WTC11 (cell line): Measurements from ENCODE around the gene LRRC1. TPM values are rescaled to one million over a fixed set of nuclear protein-coding genes. Genes with fewer than 3 reads are reported as not detected.

ENCODE experiments used
- ATAC-seq: fragments of 200-7000 bp; cut with Tn5 transposase; 2 replicates; pipeline ENCODE4 v1.10.0; 2021; ENCODE audit warnings: mild to moderate bottlenecking, moderate library complexity
- Bru-seq: library from RNA; stranded (reverse); fragments of 400-500 nt; gene quantifications from one replicate; lab custom pipeline; 2021; lab: Mats Ljungman, UMichigan
- CTCF ChIA-PET: fragments of 300-600 bp; sonication (Branson Sonifier 250); formaldehyde crosslinking; loops from one replicate; lab custom pipeline; 2021; ENCODE audit warnings: antibody characterized with exemption; lab: Charles Lee
- POLR2A ChIA-PET: fragments of 350-600 bp; sonication (Branson Sonifier 250); formaldehyde crosslinking; loops from one replicate; lab custom pipeline; 2021; ENCODE audit warnings: antibody characterized with exemption; lab: Charles Lee
- DNase-seq: peaks from one replicate; pipeline ENCODE4 v3.0.0; 2021; ENCODE audit warnings: low spot score
- H3K27ac Mint-ChIP-seq: 2 replicates; pipeline ENCODE4 v1.8.0; 2021; ENCODE audit warnings: mixed read lengths
- H3K27me3 Mint-ChIP-seq: 2 replicates; pipeline ENCODE4 v1.8.0; 2021; ENCODE audit warnings: low read depth, mild to moderate bottlenecking, moderate library complexity, mixed read lengths
- H3K36me3 Mint-ChIP-seq: 2 replicates; pipeline ENCODE4 v1.8.0; 2021; ENCODE audit warnings: mixed read lengths
- H3K4me1 Mint-ChIP-seq: 2 replicates; pipeline ENCODE4 v1.8.0; 2022; ENCODE audit warnings: mixed read lengths
- H3K4me3 Mint-ChIP-seq: 2 replicates; pipeline ENCODE4 v1.8.0; 2021; ENCODE audit warnings: mild to moderate bottlenecking, moderate library complexity, mixed read lengths
- H3K9me3 Mint-ChIP-seq: 2 replicates; pipeline ENCODE4 v1.8.0; 2021; ENCODE audit warnings: mixed read lengths
- ATF1 ChIP-seq: sonication (generic); formaldehyde crosslinking; IDR thresholded peaks from 2 replicates; pipeline ENCODE4 v1.8.1; 2023; ENCODE audit warnings: mild to moderate bottlenecking, moderate library complexity, missing genetic modification reagents
- CBFB ChIP-seq: sonication (generic); formaldehyde crosslinking; IDR thresholded peaks from 2 replicates; pipeline ENCODE4 v1.8.1; 2022; ENCODE audit warnings: mild to moderate bottlenecking, low read depth, missing genetic modification reagents
- EMX1 ChIP-seq: fragments of 250-450 bp; sonication (Bioruptor Pico); IDR thresholded peaks from 2 replicates; pipeline ENCODE4 v1.8.0; 2021; ENCODE audit warnings: mild to moderate bottlenecking
- FOXJ3 ChIP-seq: sonication (generic); formaldehyde crosslinking; IDR thresholded peaks from 2 replicates; pipeline ENCODE4 v1.9.0; 2021; ENCODE audit warnings: missing genetic modification reagents, mild to moderate bottlenecking, borderline replicate concordance
- HMGA2 ChIP-seq: fragments of 250-450 bp; sonication (Bioruptor Pico); IDR thresholded peaks from 2 replicates; pipeline ENCODE4 v1.4.0; 2021; ENCODE audit warnings: mild to moderate bottlenecking, moderate library complexity
- MYBL2 ChIP-seq: sonication (generic); formaldehyde crosslinking; IDR thresholded peaks from 2 replicates; pipeline ENCODE4 v1.8.1; 2023; ENCODE audit warnings: mild to moderate bottlenecking, moderate library complexity, missing genetic modification reagents
- NFATC4 ChIP-seq: fragments of 250-450 bp; sonication (Bioruptor Pico); IDR thresholded peaks from 2 replicates; pipeline ENCODE4 v1.9.0; 2021; ENCODE audit warnings: mild to moderate bottlenecking
- NR2C2 ChIP-seq: sonication (generic); formaldehyde crosslinking; IDR thresholded peaks from 2 replicates; pipeline ENCODE4 v1.8.0; 2022; ENCODE audit warnings: mild to moderate bottlenecking, missing genetic modification reagents
- NR3C1 ChIP-seq: sonication (generic); formaldehyde crosslinking; conservative IDR thresholded peaks from 2 replicates; pipeline ENCODE4 v1.8.1; 2023; ENCODE audit warnings: low read depth, mild to moderate bottlenecking, missing genetic modification reagents
- SMAD3 ChIP-seq: sonication (generic); formaldehyde crosslinking; IDR thresholded peaks from 2 replicates; pipeline ENCODE4 v1.8.0; 2022; ENCODE audit warnings: missing genetic modification reagents, mild to moderate bottlenecking, borderline replicate concordance
- SOX15 ChIP-seq: fragments of 250-450 bp; sonication (Bioruptor Pico); IDR thresholded peaks from 2 replicates; pipeline ENCODE4 v1.9.0; 2021; ENCODE audit warnings: mild to moderate bottlenecking
- SP1 ChIP-seq: sonication (generic); formaldehyde crosslinking; conservative IDR thresholded peaks from 2 replicates; pipeline ENCODE4 v1.8.1; 2022; ENCODE audit warnings: missing genetic modification reagents
- ZNF121 ChIP-seq: sonication (generic); formaldehyde crosslinking; IDR thresholded peaks from 2 replicates; pipeline ENCODE4 v1.8.0; 2023; ENCODE audit warnings: missing genetic modification reagents
- ZNF396 ChIP-seq: fragments of 250-450 bp; sonication (Bioruptor Pico); IDR thresholded peaks from 2 replicates; pipeline ENCODE4 v1.8.0; 2021; ENCODE audit warnings: mild to moderate bottlenecking, moderate library complexity, borderline replicate concordance
- ZNF671 ChIP-seq: fragments of 250-450 bp; sonication (Bioruptor Pico); IDR thresholded peaks from 2 replicates; pipeline ENCODE4 v1.8.0; 2021; ENCODE audit warnings: mild to moderate bottlenecking
- long read RNA-seq, 3 experiments: library from RNA in 1 of 3; library from capped mRNA in 1 of 3; library from polyadenylated mRNA in 1 of 3; unstranded in 2 of 3; stranded (forward) in 1 of 3; transcript quantifications; one replicate each; pipeline ENCODE4 v2.0.0, GENCODE V29; 2021
- total RNA-seq: library from RNA; stranded (reverse); gene quantifications from 3 replicates; pipeline ENCODE4 v1.2.3, GENCODE V29; 2021
- TF ChIP-seq, protein P1 (sequence below): sonication (generic); formaldehyde crosslinking; IDR thresholded peaks from 2 replicates; pipeline ENCODE4 v1.8.1; 2022; ENCODE audit warnings: mild to moderate bottlenecking, missing genetic modification reagents, moderate library complexity, borderline replicate concordance
- TF ChIP-seq, protein P2 (sequence below): sonication (generic); formaldehyde crosslinking; IDR thresholded peaks from 2 replicates; pipeline ENCODE4 v1.8.0; 2022; ENCODE audit warnings: mild to moderate bottlenecking, missing genetic modification reagents
- TF ChIP-seq, protein P3 (sequence below): sonication (generic); formaldehyde crosslinking; IDR thresholded peaks from 2 replicates; pipeline ENCODE4 v1.8.1; 2022; ENCODE audit warnings: low read depth, mild to moderate bottlenecking, moderate library complexity, missing genetic modification reagents, borderline replicate concordance
- TF ChIP-seq, protein P4 (sequence below): fragments of 250-450 bp; sonication (Bioruptor Pico); conservative IDR thresholded peaks from 2 replicates; pipeline ENCODE4 v1.9.0; 2021; ENCODE audit warnings: mild to moderate bottlenecking
- TF ChIP-seq, protein P5 (sequence below): sonication (generic); formaldehyde crosslinking; IDR thresholded peaks from 2 replicates; pipeline ENCODE4 v1.8.1; 2023; ENCODE audit warnings: mild to moderate bottlenecking, missing genetic modification reagents, moderate library complexity
- TF ChIP-seq, protein P6 (sequence below): sonication (generic); formaldehyde crosslinking; IDR thresholded peaks from 2 replicates; pipeline ENCODE4 v1.8.1; 2022; ENCODE audit warnings: missing genetic modification reagents, borderline replicate concordance
- TF ChIP-seq, protein P7 (sequence below): sonication (generic); formaldehyde crosslinking; conservative IDR thresholded peaks from 2 replicates; pipeline ENCODE4 v1.8.1; 2022; ENCODE audit warnings: mild to moderate bottlenecking, missing genetic modification reagents
- TF ChIP-seq, protein P8 (sequence below): sonication (generic); formaldehyde crosslinking; IDR thresholded peaks from 2 replicates; pipeline ENCODE4 v1.8.1; 2023; ENCODE audit warnings: mild to moderate bottlenecking, missing genetic modification reagents, moderate library complexity
- TF ChIP-seq, protein P9 (sequence below): sonication (generic); formaldehyde crosslinking; IDR thresholded peaks from 2 replicates; pipeline ENCODE4 v1.8.0; 2023; ENCODE audit warnings: missing genetic modification reagents
- TF ChIP-seq, protein P10 (sequence below): sonication (generic); formaldehyde crosslinking; IDR thresholded peaks from 2 replicates; pipeline ENCODE4 v1.8.0; 2022; ENCODE audit warnings: mild to moderate bottlenecking, missing genetic modification reagents

LRRC1 gene
- 12.6 to 13.2 TPM (median 12.7 TPM) in 3 replicates for total RNA-seq
- percentile 71 among the genes with signal in this experiment for Bru-seq, nascent RNA
- long read RNA-seq, experiment 1, transcript LRRC1-202 (14 exons, 3,180 nt) = major isoform, 101 of 123 reads
- long read RNA-seq, experiment 1, partial matches to known transcripts = 1 of 123 reads
- long read RNA-seq, experiment 1, other reads (novel, unspliced or antisense) = 17 of 123 reads
- long read RNA-seq, experiment 2, transcript LRRC1-202 (14 exons, 3,180 nt) = major isoform, 12 of 24 reads
- long read RNA-seq, experiment 2, partial matches to known transcripts = 5 of 24 reads
- long read RNA-seq, experiment 2, other reads (novel, unspliced or antisense) = 7 of 24 reads
- long read RNA-seq, experiment 3, partial matches to known transcripts = 1 of 3 reads
- long read RNA-seq, experiment 3, other reads (novel, unspliced or antisense) = 2 of 3 reads

DNA sequence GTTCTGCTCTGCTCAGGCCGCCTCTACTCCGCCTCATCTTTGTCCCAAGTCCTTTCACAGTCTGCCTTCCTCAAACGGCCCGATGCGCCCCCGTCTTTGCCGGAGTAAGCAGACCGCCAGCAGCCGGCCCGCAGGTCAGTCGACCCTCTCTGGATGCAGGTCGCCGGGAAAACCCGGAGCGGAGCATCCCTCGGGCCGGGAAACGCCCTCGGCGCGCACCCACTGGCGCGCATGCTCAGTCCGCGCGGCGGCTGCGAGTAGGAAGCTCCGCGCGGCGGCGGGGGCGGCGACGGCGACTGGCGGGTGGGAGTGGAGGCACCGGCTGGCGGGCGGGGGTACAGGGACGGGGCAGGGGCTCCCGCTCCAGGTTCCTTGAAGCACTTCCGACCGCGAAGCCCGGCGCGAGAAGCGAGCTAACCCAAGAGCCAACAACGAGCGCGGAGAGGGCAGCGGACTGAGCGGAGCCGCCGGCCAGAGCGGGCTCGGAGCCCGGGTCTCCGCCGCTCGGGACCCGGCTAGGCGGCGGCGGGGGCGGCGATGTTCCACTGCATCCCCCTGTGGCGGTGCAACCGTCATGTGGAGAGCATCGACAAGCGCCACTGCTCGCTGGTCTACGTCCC lies at the start of gene LRRC1:
Gene LRRC1 (plus strand): TSS at position 286 of the 620 bp plus-strand sequence. CDS start 252 bp downstream, at position 538.
- Mint-ChIP-seq H3K4me1 (peaks cover 30% of the 10 kb centered on the region), H3K36me3 (peaks cover 9% of the 10 kb centered on the region), H3K9me3 (peaks cover 12% of the 10 kb centered on the region), H3K27ac (peak within 1 kb of the TSS; percentile 98), H3K4me3 (peak within 1 kb of the TSS; percentile 95), H3K27me3 (peaks cover 20% of the 10 kb centered on the region)
- DNase-seq (peak; percentile 96), ATAC-seq (peak; percentile 66)
- CTCF ChIA-PET = interaction anchor here (0.6 to 5.0 kb wide), 14 partner anchors 11 to 447 kb away, joined by 3 to 51 read pairs (median 6); no protein-coding TSS in a partner anchor
- POLR2A ChIA-PET = interaction anchor here (0.6 to 1.9 kb wide), 9 partner anchors 14 to 1113 kb away, joined by 3 to 11 read pairs (median 4); no protein-coding TSS in a partner anchor
- TF ChIP-seq FOXJ3 (CRISPR knock-in tag) (no peak), CBFB (CRISPR knock-in tag) (peak; percentile 46; the same call in 1 of the 2 replicates), NR2C2 (no peak), SP1 (CRISPR knock-in tag) (no peak; the same call in 1 of the 2 replicates), SOX15 (CRISPR knock-in tag) (no peak), ATF1 (CRISPR knock-in tag) (no peak), MYBL2 (CRISPR knock-in tag) (peak; percentile 57; the same call in 1 of the 2 replicates), NR3C1 (no peak), NFATC4 (CRISPR knock-in tag) (no peak), ZNF121 (CRISPR knock-in tag) (no peak), SMAD3 (CRISPR knock-in tag) (peak; percentile 74; the same call in 1 of the 2 replicates), EMX1 (CRISPR knock-in tag) (no peak), ZNF396 (CRISPR knock-in tag) (no peak), ZNF671 (CRISPR knock-in tag) (no peak), HMGA2 (no peak)
- TF ChIP-seq, protein P1, sequence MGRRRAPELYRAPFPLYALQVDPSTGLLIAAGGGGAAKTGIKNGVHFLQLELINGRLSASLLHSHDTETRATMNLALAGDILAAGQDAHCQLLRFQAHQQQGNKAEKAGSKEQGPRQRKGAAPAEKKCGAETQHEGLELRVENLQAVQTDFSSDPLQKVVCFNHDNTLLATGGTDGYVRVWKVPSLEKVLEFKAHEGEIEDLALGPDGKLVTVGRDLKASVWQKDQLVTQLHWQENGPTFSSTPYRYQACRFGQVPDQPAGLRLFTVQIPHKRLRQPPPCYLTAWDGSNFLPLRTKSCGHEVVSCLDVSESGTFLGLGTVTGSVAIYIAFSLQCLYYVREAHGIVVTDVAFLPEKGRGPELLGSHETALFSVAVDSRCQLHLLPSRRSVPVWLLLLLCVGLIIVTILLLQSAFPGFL = no peak
- TF ChIP-seq, protein P2, sequence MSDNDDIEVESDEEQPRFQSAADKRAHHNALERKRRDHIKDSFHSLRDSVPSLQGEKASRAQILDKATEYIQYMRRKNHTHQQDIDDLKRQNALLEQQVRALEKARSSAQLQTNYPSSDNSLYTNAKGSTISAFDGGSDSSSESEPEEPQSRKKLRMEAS (CRISPR knock-in tag) = no peak; the same call in 1 of the 2 replicates
- TF ChIP-seq, protein P3, sequence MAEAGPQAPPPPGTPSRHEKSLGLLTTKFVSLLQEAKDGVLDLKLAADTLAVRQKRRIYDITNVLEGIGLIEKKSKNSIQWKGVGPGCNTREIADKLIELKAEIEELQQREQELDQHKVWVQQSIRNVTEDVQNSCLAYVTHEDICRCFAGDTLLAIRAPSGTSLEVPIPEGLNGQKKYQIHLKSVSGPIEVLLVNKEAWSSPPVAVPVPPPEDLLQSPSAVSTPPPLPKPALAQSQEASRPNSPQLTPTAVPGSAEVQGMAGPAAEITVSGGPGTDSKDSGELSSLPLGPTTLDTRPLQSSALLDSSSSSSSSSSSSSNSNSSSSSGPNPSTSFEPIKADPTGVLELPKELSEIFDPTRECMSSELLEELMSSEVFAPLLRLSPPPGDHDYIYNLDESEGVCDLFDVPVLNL (CRISPR knock-in tag) = no peak
- TF ChIP-seq, protein P4, sequence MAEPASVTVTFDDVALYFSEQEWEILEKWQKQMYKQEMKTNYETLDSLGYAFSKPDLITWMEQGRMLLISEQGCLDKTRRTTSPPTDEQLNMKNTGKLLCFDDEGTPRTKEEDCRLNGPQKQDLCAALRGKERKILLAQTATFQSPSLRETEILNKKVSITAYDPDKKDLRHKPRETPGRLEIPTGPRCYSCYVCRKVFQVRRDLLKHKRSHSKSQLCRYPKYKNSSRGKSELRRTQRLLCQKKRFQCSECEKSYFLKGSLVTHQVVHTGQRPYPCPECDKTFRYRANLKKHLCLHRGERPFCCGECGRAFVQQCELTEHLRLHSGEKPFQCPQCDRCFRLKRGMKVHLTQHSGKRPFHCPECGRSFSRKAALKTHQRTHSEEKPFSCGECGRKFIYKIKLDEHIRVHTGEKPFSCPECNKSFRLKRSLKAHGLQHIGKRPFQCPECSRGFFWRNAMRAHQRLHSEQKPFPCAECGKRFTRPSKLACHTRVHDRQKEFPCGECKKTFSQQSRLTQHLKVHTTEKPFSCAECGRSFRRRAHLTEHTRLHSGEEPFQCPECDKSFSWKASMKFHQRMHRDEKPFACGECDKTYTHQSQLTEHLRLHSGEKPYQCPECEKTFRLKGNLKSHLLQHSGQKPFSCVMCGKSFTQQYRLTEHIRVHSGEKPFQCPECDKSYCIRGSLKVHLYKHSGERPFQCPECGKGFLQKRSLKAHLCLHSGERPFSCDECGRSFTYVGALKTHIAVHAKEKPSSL (CRISPR knock-in tag) = no peak
- TF ChIP-seq, protein P5, sequence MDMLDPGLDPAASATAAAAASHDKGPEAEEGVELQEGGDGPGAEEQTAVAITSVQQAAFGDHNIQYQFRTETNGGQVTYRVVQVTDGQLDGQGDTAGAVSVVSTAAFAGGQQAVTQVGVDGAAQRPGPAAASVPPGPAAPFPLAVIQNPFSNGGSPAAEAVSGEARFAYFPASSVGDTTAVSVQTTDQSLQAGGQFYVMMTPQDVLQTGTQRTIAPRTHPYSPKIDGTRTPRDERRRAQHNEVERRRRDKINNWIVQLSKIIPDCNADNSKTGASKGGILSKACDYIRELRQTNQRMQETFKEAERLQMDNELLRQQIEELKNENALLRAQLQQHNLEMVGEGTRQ (CRISPR knock-in tag) = no peak
- TF ChIP-seq, protein P6, sequence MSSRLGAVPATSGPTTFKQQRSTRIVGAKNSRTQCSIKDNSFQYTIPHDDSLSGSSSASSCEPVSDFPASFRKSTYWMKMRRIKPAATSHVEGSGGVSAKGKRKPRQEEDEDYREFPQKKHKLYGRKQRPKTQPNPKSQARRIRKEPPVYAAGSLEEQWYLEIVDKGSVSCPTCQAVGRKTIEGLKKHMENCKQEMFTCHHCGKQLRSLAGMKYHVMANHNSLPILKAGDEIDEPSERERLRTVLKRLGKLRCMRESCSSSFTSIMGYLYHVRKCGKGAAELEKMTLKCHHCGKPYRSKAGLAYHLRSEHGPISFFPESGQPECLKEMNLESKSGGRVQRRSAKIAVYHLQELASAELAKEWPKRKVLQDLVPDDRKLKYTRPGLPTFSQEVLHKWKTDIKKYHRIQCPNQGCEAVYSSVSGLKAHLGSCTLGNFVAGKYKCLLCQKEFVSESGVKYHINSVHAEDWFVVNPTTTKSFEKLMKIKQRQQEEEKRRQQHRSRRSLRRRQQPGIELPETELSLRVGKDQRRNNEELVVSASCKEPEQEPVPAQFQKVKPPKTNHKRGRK = no peak
- TF ChIP-seq, protein P7, sequence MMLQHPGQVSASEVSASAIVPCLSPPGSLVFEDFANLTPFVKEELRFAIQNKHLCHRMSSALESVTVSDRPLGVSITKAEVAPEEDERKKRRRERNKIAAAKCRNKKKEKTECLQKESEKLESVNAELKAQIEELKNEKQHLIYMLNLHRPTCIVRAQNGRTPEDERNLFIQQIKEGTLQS = no peak
- TF ChIP-seq, protein P8, sequence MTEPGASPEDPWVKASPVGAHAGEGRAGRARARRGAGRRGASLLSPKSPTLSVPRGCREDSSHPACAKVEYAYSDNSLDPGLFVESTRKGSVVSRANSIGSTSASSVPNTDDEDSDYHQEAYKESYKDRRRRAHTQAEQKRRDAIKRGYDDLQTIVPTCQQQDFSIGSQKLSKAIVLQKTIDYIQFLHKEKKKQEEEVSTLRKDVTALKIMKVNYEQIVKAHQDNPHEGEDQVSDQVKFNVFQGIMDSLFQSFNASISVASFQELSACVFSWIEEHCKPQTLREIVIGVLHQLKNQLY = no peak
- TF ChIP-seq, protein P9, sequence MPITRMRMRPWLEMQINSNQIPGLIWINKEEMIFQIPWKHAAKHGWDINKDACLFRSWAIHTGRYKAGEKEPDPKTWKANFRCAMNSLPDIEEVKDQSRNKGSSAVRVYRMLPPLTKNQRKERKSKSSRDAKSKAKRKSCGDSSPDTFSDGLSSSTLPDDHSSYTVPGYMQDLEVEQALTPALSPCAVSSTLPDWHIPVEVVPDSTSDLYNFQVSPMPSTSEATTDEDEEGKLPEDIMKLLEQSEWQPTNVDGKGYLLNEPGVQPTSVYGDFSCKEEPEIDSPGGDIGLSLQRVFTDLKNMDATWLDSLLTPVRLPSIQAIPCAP (CRISPR knock-in tag) = no peak
- TF ChIP-seq, protein P10, sequence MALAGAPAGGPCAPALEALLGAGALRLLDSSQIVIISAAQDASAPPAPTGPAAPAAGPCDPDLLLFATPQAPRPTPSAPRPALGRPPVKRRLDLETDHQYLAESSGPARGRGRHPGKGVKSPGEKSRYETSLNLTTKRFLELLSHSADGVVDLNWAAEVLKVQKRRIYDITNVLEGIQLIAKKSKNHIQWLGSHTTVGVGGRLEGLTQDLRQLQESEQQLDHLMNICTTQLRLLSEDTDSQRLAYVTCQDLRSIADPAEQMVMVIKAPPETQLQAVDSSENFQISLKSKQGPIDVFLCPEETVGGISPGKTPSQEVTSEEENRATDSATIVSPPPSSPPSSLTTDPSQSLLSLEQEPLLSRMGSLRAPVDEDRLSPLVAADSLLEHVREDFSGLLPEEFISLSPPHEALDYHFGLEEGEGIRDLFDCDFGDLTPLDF = no peak
